Stimulated activated CD4-positive, alpha-beta T cell treated with anti-CD3 and anti-CD28 coated beads, Interleukin-1b, Interleukin-23, amount 100 ng/mL, for 48 hours (primary cell): ENCODE results near the gene FLT1.
A peak's percentile ranks its signal among the peaks of the same experiment; 100 is the strongest.

Experiments
- DNase-seq: peaks from one replicate; pipeline ENCODE4 v3.0.0-alpha.2; 2020

Gene FLT1

DNA sequence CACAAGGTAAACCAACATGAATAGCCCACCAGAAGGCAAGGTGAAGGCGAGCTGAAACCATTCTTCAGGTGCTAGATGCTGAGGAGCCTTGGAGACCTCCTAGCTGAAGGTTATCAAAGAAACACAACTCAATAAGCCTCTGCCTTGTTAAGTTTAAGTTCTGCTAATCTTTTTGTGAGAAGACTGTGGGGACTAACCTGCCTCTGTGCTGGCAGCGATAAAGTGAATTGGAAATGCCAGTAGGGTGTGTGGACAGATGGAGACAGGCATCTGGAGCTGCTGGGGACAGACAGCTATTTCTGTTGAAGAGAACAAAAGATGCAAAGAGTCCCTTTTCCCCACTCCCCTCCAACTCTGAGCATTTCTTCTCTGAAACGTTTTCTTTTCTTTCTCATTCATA is 33.5 kb upstream of the FLT1 start:
- DNase-seq: no peak

DNA sequence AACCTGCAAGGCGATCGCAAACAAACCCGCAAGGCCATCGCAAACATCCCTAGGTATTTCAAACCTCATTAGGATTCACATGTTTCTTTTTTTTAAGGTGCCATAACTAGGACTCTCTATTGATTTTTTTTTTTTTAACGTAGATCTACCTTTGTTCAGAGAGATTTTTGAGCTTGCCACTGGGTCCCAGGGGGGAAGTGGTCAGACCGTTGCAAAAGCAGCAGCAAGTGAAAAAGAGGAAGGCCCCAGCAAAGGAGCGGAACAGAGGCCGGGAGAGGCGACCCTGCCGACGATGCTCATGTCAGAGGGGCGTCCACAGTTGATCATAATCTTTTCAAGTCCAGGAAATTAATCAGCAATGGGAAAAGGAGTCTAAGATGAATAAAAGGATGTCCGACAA is 32.7 kb upstream of the FLT1 start:
- DNase-seq: no peak

DNA sequence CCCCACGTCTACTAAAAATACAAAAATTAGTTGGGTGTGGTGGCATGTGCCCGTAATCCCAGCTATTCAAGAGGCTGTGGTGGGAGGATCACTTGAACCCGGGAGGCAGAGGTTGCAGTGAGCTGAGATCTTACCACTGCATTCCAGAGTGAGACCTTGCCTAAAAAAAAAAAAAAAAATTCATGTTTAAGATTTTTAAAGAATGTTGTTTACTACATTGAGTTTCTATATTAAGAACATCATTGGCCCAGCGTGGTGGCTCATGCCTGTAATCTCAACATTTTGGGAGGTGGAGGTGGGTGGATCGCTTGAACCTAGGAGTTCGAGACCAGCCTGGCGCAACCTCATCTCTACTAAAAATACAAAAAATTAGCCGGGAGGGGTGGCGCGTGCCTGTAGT is 31.9 kb upstream of the FLT1 start:
- no peak for DNase-seq

DNA sequence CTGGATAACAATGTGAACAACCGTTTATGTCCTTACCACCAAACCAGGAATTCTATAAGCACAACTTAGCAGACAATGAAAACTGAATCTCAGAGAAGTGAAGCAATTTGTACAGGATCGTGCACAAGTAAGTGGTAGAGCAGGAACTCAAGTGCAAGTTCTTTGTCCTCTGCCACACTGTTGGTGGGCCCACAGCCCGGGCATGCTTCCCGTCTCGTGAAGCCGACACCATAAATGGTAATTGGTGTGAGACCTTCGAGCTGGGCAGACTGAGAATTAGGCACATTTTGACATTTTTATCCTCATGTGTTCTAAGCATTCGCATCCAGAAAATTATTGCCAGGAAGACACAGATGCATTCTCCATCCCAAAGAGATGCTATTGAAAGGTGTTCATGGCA is 27.9 kb upstream of the FLT1 start:
- DNase-seq: no peak

DNA sequence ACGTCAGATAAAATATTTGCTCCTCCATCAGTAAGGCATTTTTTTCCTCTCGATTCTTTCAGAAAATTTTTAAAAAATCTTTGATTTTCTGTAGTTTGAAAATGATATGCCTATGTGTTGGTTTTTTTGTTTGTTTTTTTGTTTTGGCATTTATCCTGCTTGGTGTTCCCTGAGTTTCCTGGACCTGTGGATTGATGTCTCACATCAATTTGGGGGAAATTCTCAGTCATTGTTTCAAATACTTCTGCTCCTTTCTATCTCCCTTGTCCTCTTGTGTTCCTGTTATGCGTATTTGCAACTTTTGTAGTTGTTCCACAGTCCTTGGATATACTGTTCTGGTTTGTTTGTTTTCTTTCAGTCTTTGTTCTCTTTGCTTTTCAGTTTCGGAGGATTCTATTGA is 18.8 kb upstream of the FLT1 start:
- no peak for DNase-seq

DNA sequence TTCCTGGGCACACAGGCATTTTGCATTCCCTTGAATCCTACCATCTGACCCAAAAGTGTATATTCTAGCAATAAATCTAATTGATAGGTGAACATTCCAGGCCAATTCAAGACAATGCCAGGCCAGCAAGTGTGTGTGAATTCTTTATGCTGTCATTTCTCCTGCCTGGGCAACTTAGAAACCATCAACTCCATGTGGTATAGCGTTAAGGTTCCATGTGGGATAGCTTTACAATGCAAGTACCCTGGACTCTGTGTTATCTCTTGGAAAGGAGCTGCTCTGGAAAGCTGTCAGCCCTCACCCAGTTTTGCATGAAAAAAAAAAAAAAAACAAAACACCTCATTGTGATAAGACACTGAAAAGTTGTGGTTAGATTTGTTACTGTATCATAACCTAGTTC is 15.6 kb upstream of the FLT1 start:
- no peak for DNase-seq

DNA sequence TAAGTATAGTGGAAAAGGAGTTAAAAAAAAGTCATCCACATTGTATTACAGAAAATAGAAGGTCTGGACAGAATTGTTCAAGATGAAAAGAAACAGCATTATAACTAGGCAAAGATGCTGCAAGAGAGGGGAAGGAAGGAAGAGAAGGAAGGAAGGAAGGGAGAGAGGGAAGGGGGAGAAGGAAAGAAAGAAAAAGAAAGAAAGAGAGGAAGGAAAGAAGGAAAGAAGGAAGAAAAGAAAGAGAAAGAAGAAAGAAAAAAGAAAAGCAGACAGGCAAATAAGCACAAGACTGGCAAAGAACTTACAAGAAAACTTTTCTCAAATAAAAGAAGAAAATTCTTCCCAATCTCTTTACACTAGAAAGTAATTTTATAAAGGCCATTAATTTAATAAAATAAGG is 15.1 kb upstream of the FLT1 start:
- no peak for DNase-seq

DNA sequence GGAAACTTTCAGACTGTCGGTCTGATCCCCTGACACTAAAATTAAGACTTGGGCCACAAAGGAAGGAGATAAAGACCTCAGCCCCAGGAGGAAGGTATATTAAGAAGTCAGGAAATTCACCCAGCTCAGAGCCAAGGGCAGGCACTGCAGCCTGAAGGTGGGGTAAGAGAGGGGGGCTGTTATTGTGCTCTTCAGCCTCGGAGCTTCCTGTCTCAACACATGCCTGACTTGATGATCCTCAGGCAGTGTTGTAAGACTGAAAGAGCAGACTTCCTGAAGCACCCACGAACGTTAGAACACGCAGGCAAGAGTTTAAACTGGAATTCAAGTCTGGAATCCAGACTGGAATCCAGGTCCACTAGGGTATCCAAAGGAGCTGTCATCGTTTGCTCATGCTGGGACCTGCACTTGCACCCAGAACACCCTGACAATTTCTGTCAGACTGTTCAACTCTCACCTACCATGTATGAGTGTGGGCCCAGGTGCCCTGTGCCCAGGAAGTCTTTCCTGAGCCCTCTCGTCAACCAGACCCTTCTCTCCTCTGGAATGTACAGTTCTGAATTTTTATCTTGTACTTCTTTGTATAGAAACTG is 10.7 kb upstream of the FLT1 start:
- no peak for DNase-seq

DNA sequence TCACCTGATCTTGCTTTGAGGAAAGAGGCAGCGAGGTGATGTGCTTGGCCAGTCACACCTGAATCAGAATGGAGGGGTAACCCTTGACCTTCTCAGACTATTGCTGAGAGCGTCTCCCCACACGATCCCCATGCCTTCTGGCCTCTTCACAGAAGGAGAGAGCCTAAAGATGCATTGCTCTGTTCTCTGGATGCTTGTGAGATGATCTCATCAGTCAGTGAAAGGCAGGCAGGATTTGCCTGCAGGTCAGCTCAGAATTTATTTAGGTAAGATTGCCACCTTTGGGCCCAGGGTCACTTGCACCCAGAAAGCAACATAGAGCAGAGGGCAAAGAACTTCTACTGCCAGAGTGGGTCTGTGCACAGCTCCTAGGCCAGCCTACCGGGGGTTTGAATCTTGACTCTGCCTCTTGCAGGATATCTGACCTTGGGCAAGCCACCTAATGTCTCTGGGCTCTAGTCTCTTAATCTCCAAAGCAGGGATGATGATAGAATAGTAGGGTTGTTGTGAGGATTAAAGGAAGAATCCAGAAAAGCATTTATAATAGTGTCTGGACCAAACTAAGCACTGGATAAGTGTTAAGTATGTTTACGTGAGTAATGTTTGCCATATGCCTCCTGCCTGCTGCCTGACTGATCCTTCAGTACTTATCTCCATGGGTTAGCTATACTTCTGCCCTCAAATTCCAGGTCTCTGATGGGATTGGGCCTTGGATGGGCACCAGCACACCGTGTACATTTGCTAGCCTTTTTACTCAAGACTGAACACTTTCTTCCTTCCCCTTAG is 8.4 kb upstream of the FLT1 start:
- DNase-seq: no peak

DNA sequence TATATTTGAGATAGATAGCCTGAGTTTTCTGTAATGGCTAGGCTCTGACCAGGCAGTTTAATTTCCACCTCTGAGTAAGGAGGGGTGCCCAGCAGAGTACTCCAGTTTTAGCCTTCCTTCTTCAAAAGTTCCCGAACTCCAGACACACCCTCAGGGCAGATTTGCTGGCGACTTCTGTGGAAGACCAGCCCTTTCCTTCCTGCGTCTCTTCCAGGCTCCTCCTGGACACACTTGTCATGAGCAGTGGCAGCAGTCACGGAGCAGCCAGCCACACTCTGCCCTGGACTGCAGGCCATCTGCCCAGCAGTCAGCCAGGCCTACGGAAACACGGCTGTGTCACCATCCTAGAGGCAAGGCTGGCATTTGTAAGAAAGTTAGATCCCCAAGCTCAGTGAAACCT is 6.6 kb upstream of the FLT1 start:
- DNase-seq: no peak

DNA sequence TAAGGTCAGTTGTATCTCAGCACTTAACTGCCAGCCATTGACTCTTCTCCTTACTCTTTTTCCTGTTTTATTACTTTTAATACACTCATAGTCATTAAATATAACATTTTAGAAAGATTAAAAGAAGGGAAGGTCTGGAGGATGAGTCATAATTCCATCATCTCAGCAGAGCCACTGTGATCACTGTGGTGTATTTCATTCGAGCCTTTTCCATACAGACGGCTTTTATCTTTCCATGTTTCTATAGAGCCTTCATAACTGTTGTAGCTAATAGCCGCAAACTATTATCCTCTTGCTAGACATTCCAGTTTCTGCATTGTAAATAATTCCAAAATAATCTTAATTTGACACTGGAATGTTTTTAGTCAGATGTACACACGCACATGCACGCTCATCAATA is 4.7 kb upstream of the FLT1 start:
- no peak for DNase-seq

DNA sequence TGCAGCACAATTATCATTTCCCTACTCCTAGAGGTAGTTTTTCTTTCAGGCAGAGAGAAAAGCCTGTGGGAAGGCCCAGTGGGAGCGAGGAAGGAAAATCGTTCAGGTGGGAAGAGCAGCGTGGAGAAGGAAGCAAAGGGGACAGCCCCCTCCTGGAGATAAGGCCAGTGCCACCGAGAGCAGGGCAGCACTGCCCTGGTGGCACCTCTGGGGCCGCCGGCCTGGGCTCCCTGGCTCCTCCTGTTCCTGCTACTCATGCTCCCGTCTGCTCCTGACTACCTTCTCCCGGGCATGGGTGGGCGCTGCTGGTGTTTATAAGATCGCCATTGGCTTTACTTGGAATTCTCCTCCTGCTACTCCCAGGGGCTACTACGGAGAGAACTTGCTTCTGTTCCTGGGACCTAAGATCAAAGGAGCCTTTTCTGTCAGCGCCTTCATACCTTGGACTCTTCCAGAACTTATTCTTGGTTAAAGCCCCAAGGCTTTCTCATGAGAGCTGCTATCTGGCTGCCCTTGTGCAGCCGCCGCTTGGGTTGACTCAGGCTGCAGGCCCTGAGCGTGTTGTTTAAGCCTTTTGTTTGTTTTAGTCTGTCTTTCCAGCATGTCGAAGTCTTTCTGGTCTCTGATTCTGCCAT is 3.7 kb upstream of the FLT1 start:
- DNase-seq: no peak

DNA sequence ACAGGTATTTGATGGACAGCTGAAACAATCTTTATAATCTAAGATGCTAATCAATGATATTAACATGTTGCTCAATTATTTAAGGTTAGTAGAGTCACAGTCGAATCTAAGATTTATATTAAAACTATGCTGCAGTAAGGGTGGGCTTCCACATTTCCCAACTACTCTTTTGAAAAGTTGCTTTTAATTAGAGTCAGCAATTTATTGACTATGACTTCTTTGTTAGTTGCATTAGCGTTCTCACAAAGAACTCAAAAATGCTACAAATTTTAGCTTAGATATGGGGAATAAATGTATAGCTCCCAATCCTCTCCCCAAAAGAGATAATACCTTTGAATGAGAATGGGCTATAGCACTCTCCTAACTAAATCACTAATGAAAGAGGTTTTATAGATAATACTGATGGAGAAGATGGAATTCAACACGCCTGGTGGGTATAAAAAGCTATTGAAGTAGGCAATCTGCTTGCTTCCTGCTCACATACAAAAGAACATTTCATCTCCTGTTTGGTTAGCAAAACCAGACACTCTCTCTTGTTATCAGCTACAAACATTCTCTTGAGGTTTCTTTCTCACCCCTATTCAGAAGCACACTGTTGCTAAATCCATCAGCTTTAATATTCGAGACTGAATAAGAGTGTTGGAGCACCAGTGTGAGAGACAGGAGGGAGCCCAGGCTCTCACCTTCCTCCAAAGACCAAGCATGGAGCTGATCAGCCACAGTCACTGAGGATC is 2.4 kb upstream of the FLT1 start:
- no peak for DNase-seq

DNA sequence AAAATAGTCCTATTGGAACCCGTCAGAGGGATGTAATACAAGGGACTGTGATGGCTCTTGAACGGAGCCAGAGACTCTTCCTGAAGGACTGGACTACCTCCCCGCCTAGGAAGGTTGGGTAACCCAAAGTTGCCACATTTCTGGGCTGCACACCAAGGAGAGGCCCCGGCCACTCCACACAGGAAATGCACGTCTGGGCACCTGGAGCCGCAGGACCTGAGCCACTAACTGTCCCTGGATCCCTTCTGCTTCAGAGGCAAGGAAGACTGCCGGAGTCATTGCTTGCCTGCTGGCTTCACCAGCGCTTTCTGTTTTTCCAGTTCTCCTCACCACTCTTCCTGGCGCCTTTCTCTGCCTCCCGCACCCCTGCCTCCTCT is 1.2 kb upstream of the FLT1 start:
- no peak for DNase-seq

DNA sequence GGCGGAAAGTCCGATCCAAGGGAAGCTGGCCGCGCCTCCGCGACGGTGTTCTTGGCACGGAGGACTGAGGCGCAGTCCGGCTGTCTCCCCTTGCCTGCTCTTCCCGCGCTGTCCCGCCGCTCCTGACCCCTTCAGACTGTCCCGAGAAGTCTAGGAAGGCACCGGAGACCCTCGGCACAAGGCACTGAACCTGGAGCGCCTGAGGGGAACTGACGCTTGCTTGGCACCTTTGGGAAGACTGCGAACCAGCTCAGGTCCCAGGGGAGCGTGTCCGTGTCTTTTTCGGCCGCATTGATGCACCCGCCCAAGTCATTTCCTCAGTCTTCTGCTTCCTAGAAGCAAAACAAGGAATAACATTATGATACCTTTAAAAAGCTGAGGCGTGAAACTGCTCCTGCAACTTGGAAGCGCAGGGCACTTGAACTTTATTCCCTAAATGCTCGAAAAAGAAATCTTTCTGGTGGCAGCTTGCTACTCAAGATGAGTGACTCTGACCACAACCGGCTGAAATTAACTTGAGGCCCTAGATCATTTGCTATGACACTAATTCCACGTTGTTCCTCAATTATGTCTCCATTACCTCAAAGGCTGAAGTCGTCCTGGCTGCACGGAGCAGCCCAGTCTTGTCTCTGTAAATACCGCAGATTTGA is 735 bp upstream of the FLT1 start:
- DNase-seq: no peak

DNA sequence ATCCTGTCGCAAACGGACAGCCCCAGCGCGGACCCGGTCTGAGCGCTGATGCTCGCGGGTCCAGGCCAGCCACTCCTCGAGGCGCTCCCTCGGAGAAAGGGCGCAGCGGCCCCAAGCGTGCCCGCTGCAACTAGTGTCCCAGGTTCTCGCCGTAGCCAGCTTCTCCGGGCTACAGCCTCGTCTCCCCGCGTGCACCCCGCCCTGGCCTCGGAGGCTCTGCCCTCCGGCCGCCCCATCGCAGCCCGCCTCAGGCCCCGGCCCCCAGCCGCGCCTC is 487 bp downstream of the FLT1 start:
- DNase-seq: no peak

DNA sequence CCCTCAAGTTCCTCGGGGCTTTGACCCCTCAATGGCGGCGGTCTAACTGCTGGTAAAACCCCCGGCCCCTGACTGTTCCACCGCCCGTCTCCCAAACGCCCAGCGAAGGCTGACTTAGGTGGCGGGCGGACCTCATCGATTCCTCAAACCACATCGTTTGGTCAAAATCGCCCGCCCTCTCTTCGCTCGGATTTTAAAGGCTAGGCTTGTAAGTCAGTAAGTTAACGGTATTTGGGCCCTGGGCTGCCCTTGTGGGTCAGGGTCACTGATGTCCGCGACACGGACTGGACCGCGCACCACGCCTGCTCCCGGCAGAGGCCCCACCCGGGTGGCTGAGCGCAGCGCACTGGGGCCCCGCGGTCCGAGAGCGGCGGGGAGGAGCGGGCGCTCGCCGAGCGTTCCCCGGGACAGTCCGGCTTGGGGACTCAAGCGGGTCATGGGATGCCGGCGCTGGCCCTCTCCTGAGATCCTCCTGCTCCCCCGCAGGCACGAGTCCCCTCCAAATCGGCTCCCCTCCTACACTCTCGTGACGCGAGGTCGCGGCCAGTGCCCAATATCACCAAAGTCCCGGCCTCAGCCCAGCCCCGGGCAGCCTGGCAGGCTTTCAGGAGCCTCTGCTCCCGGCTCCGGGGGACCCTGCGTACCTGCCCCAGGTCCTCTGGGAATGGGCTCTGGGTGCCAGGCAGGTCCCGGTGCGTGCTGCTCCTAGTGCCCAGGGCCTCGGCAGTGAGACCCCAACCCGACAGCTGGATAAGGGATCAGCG is 1.0 kb downstream of the FLT1 start:
- DNase-seq: peak; percentile 7

DNA sequence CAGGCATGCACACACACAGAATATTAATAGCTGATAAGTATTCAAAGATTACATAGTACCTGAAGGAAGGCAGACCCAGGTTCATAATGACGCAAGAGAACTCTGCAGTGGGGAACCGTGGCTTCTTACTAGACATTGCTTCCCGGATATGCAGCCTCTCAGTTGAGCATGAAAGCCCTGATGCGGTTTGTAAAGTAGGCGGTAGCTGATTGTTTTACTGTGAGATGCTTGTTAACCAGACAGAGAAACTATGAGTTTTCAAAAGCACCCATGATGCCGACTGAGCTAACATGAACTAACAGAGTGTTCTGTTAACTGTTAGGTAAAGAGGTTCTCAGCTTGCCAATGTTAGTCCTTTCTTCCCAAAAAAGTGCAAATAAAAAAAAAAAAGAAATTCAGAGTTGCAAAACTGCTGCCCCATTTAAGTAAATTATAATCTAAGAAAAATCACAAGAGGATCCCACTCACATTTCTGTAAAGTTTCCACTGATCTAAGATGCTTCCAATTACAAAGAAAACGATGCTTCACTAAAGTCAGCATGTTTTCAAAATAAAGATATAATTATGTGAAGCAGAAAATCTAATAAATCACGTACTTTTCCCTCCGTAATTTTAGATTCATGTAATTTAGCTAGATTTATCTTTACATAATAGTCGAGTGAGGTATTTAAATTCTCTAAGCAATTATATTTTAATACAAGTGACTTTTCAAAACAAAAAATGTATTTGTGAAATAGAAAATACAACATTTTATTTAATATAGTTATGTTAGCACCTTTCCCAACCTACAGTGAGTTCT is 2.2 kb downstream of the FLT1 start:
- DNase-seq: peak; percentile 70

DNA sequence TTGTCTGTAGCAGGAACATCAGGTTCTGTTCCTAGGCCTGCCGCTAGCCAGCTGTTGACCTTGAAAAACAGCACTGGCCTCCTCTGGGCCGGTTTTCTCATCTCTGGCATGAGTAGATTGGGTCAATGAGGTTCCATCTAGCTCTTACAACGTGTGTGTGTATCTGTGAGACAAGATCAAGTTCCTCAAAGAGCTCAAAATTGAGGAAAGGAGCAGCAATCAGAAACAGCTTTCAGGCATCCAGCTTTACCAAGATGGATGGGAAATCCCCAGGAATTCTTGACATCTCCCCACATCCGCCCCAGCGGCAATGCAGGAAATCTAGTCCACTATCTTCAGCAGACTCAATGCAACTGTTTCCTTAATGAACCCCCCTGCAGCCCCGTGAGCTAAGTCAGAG is 4.9 kb downstream of the FLT1 start:
- no peak for DNase-seq

DNA sequence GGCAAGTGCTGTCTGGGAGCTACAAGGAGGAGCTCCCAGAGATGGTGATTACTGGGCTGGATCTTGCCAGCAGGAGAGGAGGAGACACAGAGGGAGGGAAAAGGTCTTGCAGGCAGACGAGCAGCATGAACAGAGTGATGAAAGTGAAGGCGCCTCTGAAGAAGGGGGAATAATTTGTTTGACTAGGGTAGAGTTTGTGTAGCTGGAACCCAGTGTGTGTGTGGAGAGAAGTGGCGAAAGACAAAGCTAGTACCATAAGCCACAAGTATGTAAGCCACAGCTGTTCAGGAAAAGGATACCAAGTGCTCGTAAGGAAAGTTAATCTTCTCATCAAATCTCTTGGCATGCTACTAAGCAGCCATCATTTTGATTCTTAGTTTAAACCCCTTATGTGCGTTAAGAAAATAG is 5.4 kb downstream of the FLT1 start:
- no peak for DNase-seq

DNA sequence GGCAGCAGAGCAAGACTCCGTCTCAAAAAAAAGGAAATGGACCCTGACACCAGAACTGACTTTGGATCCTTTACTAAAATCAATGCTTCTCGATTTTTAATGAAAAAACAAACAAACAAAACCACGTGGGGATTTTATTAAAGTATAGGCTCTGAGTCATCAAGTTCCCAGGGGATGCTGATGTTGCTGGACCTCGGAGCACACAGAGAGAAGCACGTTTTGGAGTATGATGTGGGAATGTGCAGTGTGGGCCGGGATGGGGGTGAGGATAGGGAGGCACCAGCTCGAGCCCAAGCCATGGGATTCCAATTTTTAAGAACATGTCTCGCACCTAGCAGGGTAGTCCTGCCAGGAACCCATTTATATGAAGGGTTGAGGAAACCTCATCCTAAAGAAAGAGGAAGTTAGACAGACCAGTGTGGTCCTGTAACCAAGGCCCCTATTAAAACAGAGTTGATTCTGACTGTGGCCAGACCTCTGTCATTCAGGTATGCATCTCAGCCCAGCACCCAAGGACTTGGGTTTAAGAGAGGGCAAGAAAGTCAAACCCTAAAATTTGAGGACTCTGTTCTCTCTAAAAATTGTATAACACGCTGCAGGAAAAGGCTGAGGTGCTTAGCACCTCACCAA is 6.4 kb downstream of the FLT1 start:
- no peak for DNase-seq
